Activated CD4-positive, alpha-beta T cell treated with anti-CD3 and anti-CD28 coated beads for 24 hours (primary cell): ENCODE results near the gene MTG1.
"Not testable (repeated sequence)": the region's sequence is repeated elsewhere in the genome, so short reads cannot be mapped to it uniquely, and the experiment has no call there.

ENCODE experiments used
- DNase-seq, 2 donors: peaks; one replicate each; pipeline ENCODE4 v3.0.0-alpha.2; 2020; ENCODE audit warnings: low read depth in 2 of 2

The MTG1 gene

DNA sequence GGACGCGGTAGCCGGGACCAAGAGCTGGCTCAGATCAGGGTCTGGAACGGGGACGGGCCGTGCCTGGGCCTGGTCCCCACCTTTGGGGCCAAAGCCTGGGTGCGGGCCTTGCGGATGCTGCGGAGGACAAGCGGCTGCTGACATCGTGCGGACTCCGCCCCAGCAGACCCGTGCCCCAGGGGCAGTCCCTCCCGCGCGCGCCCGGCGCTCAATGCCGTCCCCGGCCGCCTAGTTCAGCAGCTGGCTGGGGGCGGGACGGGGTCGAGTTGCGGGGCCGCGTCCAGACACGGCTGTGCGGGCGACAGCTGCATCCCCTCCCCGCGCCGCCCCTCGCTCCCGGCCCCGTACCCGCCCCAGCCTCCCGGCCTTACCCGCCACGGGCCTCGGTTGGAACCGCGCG is 30.1 kb downstream of the MTG1 start:
- DNase-seq, result not testable (repeated sequence)

- DNase-seq, result not testable (repeated sequence)
Measured at GRCh38 chr10:133424601-133425000, 30.6 kb downstream of the MTG1 start, which contains the start of gene SPRN. Gene SPRN, minus strand, starts transcription at chr10:133424625. Its CDS starts 944 bp downstream, at chr10:133423681.

- DNase-seq, result not testable (repeated sequence)
Measured at GRCh38 chr10:133429571-133429970, 35.6 kb downstream of the MTG1 start.

- not testable (repeated sequence) for DNase-seq
Measured at GRCh38 chr10:133431888-133432613, 38.1 kb downstream of the MTG1 start.

- not testable (repeated sequence) for DNase-seq
Measured at GRCh38 chr10:133432789-133433188, 38.8 kb downstream of the MTG1 start.

DNA sequence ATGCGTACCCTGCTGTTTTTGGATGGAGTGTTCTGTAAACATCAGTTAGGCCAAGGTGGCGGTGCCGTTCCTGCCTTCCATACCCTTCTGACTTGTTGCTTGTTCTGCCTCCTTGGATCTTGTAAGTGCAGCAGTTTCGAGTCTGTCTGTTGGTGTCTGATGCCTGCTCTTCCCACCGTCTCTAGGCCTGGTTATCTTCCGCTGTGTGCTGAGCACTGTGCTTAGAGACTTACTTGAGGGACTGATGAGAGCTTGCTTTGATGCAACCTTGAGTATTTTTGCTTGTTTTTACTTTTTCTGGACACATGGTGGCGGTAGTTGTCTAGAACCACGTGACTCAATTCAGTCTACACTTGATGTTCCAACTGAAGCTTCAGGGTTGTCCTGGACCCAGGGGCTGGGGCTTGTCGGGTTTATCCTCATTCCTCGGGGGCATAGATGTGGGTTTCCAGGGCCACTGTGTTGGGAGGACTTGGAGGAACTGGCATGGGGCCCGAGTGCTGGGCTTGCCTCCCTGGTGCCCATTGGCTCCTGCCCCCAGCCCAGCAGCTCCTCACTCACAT is 44.8 kb downstream of the MTG1 start:
- no peak for DNase-seq

DNA sequence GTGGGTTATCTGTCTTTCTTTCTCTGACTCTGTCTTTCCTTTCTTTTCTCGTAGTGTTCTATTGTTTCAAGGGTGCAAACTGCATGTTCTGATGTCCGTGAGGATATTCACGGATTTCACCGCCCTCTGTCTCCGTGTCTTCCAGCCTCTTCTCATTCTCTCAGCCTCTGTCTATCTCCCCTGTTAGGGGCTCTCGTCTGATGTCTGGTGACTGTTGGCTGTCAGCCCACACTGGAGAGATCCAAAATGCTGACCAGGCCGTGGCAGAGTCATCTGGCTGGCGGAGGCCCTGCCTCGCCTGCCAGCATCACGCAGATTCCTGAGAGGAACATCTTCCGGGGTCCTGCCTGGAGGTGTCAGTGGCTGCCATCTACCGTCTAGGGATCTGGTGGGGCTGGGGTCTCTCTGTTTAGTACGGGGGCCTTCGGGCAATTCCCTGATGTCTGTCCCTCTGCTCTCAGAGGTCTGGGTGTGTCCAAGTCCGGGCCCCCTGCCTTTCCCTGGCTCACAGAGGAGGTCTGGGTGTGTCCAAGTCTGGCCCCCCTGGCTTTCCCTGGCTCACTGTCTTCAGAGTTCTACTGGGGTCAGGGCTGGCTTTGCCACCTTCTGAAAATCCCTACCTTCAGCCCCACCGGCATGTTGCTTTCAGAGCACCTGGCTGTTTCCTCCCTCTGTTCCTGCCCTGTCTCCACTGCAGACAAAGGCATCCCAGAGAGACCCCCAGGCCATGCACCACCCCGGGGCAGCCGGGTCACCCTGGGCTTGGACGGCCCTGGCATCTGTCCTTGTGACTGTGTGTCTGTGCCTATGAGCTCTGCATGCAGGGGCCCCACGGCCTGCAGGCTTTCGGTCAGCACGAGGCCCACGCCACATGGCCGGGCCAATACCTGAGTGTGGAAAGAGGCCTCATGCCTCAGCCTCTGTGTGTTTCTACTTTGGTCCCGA is 45.8 kb downstream of the MTG1 start:
- no peak for DNase-seq

DNA sequence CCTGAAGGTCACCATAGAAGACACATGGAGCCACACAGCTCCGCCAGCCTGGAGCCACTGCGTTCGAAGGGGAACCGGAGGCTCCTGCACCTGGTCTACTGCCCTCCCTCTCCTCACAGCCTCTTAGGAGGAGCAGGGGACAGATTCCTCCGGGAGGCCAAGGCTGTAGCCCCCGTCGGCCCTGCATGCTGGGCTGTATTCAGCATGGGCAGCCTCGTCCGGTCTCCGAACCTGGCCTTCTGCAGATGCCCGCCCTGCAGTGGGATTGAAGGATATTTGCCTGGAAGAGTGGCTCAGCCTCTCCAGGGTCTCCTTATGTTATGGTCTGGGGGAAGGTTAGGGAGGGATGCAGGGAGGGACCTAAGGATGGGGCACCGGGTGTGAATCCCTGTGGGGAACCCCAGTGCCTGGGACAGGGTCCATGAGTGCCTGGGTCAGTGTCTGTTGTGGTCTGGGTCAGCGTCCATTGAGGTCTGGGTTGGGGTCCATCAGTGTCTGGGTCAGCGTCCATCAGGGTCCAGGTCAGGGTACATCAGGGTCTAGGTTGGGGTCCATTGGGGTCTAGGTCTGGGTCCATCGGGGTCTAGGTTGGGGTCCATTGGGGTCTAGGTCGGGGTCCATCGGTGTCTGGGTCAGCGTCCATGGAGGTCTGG is 46.8 kb downstream of the MTG1 start:
- no peak for DNase-seq

- DNase-seq, result not testable (repeated sequence)
Measured at GRCh38 chr10:133441356-133441755, 47.4 kb downstream of the MTG1 start.

DNA sequence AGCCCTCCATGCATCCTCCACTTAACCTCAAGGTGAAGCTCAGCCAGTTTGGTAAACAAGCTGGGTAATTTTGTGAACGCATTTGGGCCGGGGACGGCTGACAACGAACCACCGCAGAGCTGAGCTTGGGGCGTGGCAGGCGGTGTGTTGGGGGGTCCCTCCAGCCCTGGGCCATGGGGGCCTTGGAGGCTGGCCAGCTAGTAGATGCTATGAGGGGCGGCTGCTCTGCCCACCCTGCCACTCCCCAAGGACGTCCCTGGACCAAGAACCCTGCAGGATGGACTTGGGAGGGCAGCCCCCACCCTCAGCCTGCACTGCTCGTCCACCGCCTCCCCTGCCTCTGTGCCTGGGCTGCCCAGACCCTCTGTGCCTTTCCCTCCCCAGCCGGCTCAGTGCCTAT is 47.8 kb downstream of the MTG1 start:
- DNase-seq, result no peak

GRCh38 chr10:133442191-133442966 is 48.4 kb downstream of the MTG1 start:
- no peak for DNase-seq

DNA sequence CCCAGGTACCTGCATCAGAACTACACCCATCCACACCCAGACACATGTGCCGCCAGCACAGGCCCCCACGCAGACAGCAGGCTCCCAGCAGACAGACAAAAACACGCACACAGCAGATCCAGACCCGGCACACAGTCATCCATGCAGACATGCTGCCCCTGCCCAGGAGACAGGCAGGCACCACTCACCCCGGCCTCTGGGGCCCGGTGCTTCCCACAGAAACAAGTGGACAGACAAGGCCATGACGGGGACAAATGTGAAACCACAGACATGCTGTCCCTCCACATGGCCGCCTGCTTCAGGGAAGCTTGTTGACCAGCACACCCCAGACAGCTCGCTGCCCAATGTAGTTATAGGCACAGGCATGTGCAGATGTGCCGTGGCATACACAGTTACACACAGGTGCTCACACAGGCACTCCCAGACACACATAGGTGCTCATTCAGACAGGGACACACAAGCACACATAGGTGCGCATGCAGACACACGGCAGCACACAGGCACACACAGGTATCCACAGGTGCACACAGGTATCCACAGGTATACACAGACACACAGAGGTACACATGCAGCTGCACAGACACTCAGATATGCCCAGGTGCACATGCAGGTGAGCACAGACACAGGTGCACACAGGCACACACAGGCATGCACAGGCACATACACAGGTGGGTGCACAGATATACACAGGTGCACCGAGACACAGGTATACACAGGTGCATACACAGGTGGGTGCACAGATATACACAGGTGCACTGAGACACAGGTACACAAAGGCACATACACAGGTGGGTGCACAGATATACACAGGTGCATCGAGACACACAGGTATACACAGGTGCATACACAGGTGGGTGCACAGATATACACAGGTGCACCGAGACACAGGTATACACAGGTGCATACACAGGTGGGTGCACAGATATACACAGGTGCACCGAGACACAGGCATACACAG is 49.3 kb downstream of the MTG1 start:
- DNase-seq, result no peak

GRCh38 chr10:133444342-133445267 is 50.6 kb downstream of the MTG1 start:
- no peak for DNase-seq

- no peak for DNase-seq
Measured at GRCh38 chr10:133445268-133445732, 51.3 kb downstream of the MTG1 start.

GRCh38 chr10:133445751-133446708 is 52.1 kb downstream of the MTG1 start:
- no peak for DNase-seq

DNA sequence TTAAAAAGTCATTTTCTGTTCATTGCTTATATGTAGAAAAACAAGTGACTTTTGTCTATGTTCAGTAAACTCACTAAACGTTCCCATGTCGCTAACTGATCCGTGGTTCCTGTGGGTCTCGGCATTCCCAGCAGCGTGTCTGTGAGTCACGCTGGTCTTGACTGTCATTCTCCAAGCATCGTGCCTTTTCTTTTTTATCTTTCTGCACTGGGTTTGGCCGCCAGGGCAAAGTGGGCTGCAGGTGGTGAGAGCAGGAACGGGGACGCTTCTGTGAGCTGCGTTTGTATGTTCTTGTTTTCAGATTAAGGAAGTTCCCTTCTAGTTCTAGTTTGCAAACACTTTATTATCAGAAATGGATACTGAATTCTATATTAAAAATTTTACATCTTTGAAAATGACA is 53.0 kb downstream of the MTG1 start:
- DNase-seq, result no peak

DNA sequence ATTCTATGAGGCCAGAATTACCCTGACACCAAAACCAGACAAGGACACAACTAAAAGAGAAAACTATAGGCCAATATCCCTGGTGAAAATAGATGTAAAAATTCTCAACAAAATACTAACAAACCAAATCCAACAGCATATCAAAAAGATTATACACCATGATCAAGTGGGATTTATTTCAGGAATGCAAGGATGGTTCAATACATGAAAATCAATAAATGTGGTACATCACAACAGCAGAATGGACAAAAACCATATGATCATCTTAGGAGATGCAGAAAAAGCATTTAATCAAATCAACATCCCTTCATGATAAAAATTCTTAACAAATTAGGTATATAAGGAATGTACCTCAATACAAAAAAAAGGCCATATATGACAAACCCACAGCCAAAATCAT is 54.2 kb downstream of the MTG1 start:
- DNase-seq, result no peak

DNA sequence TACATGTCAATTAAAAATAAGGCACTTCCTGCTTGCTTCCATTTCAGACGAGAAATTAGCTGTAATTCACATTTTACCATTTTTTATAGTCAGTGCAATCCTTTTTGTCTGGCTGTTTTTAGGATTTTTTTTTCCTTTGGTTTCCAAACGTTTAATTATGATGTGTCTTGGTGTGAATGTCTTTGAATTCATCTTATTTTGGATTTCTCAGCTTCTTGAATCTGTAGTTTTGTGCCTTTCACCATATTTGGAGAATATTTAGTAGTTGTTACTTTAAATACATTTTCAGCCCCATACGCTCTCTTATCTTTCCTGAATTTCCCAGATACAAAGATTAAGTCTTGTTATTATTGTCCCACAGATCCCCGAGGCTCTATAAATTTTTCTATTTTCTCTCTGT is 57.4 kb downstream of the MTG1 start:
- DNase-seq, result no peak
